Parathyroid adenoma (tissue), 2 donors: Measurements from ENCODE around the gene SLC52A1.

Experiments used
- H2AFZ ChIP-seq: fragments of 300-600 bp; sonication (generic); one replicate; pipeline ENCODE4 v1.7.0; 2017; ENCODE audit warnings: antibody characterized with exemption, mild to moderate bottlenecking
- H3K27ac ChIP-seq: fragments of 300-600 bp; sonication (generic); one replicate; pipeline ENCODE4 v1.7.0; 2017
- H3K27me3 ChIP-seq: fragments of 300-600 bp; sonication (generic); one replicate; pipeline ENCODE4 v1.7.0; 2017; ENCODE audit warnings: low read length; ENCODE audit not compliant: control insufficient read depth, insufficient read depth
- H3K36me3 ChIP-seq: fragments of 300-600 bp; sonication (generic); one replicate; pipeline ENCODE4 v1.7.0; 2017; ENCODE audit warnings: low read length; ENCODE audit not compliant: control insufficient read depth, insufficient read depth
- H3K4me1 ChIP-seq: fragments of 300-600 bp; sonication (generic); one replicate; pipeline ENCODE4 v1.7.0; 2017; ENCODE audit warnings: control low read depth
- H3K4me2 ChIP-seq: fragments of 300-600 bp; sonication (generic); one replicate; pipeline ENCODE4 v1.7.0; 2017; ENCODE audit warnings: low read length
- H3K4me3 ChIP-seq: fragments of 300-600 bp; sonication (generic); one replicate; pipeline ENCODE4 v1.7.0; 2017; ENCODE audit warnings: low read depth, low read length
- H3K79me2 ChIP-seq: fragments of 300-600 bp; sonication (generic); one replicate; pipeline ENCODE4 v1.7.0; 2017; ENCODE audit warnings: control low read depth
- H3K9ac ChIP-seq: fragments of 300-600 bp; sonication (generic); one replicate; pipeline ENCODE4 v1.7.0; 2017; ENCODE audit warnings: mild to moderate bottlenecking
- H3K9me3 ChIP-seq: fragments of 300-600 bp; sonication (generic); one replicate; pipeline ENCODE4 v1.7.0; 2017; ENCODE audit warnings: low read length; ENCODE audit not compliant: control insufficient read depth
- TF ChIP-seq, protein P1 (sequence below): fragments of 300-600 bp; sonication (generic); IDR thresholded peaks from one replicate; pipeline ENCODE4 v1.7.0; 2017; ENCODE audit warnings: antibody characterized with exemption, mild to moderate bottlenecking
- donor health status: primary hyperparathyroidism.

The SLC52A1 gene

GRCh38 chr17:5069724-5070123 is 34.5 kb upstream of the SLC52A1 start:
- TF ChIP-seq, protein P1, sequence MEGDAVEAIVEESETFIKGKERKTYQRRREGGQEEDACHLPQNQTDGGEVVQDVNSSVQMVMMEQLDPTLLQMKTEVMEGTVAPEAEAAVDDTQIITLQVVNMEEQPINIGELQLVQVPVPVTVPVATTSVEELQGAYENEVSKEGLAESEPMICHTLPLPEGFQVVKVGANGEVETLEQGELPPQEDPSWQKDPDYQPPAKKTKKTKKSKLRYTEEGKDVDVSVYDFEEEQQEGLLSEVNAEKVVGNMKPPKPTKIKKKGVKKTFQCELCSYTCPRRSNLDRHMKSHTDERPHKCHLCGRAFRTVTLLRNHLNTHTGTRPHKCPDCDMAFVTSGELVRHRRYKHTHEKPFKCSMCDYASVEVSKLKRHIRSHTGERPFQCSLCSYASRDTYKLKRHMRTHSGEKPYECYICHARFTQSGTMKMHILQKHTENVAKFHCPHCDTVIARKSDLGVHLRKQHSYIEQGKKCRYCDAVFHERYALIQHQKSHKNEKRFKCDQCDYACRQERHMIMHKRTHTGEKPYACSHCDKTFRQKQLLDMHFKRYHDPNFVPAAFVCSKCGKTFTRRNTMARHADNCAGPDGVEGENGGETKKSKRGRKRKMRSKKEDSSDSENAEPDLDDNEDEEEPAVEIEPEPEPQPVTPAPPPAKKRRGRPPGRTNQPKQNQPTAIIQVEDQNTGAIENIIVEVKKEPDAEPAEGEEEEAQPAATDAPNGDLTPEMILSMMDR: no peak
- Histone ChIP-seq H3K4me2 (no peak overlapping the region), H3K79me2 (no peaks in the 10 kb centered on the region), H3K27me3 (no peaks in the 10 kb centered on the region), H3K9ac (no peak overlapping the region), H3K4me1 (no peaks in the 10 kb centered on the region), H3K27ac (no peak overlapping the region), H3K36me3 (no peaks in the 10 kb centered on the region), H2AFZ (no peak overlapping the region), H3K9me3 (no peaks in the 10 kb centered on the region), H3K4me3 (no peak overlapping the region)

- TF ChIP-seq, protein P1: no peak
- Histone ChIP-seq H3K9me3 (no peaks in the 10 kb centered on the region), H3K4me1 (no peaks in the 10 kb centered on the region), H3K27ac (no peak overlapping the region), H3K4me3 (no peak overlapping the region), H3K27me3 (no peaks in the 10 kb centered on the region), H3K4me2 (no peak overlapping the region), H3K9ac (no peak overlapping the region), H3K79me2 (no peaks in the 10 kb centered on the region), H2AFZ (no peak overlapping the region), H3K36me3 (no peaks in the 10 kb centered on the region)
Measured at GRCh38 chr17:5068236-5068635, 33.0 kb upstream of the SLC52A1 start.

GRCh38 chr17:5065227-5065744 is 30.1 kb upstream of the SLC52A1 start:
- H3K79me2 ChIP-seq: no peaks in the 10 kb centered on the region
- no peak overlapping the region for H3K27ac ChIP-seq
- no peak overlapping the region for H3K4me3 ChIP-seq
- H2AFZ ChIP-seq: no peak overlapping the region
- H3K4me1 ChIP-seq: no peaks in the 10 kb centered on the region
- no peak overlapping the region for H3K9ac ChIP-seq
- TF ChIP-seq, protein P1: no peak
- no peaks in the 10 kb centered on the region for H3K27me3 ChIP-seq
- H3K36me3 ChIP-seq: no peaks in the 10 kb centered on the region
- no peaks in the 10 kb centered on the region for H3K9me3 ChIP-seq
- no peak overlapping the region for H3K4me2 ChIP-seq

DNA sequence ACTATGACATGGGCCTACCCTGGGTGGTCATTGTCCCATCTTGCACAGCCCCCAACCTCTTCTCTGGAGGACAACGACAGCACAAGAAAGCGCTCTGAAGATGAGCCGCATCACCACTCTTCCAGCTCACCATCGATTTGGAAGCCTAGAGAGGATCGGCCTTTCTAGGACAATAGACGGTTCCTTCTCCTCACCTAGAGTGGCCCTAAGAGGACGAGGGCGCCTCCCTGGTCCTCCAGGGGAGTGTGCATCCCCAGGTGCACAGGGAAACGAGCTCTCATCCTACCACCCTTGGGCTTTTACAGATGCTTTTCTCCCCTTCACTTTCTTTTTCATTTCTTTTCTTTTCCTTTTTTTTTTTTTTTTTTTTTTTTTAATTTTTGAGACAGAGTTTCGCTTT is 20.3 kb upstream of the SLC52A1 start:
- H3K4me1 ChIP-seq: no peaks in the 10 kb centered on the region

DNA sequence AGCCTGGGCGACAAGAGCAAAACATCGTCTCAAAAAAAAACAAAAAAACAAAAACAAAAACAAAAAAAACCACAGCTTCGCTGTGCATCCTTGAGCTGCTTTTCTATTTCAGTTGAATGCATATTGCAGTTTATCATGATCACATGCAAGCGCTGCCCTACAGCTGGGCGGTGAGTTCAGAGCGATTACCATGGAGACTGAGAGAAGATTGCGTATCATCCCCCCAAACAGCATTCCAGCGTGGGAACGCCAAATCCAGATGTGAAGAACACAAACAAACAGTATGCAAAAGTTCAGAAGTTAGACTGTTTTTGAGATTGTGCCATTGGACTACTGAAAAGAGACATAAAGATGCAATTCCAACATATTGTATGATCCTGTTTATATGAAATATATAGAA is 15.1 kb upstream of the SLC52A1 start:
- Histone ChIP-seq H3K4me2 (no peak overlapping the region), H3K36me3 (no peaks in the 10 kb centered on the region), H3K4me1 (no peaks in the 10 kb centered on the region), H3K27ac (no peak overlapping the region), H3K79me2 (no peaks in the 10 kb centered on the region), H2AFZ (no peak overlapping the region), H3K9me3 (no peaks in the 10 kb centered on the region), H3K27me3 (no peaks in the 10 kb centered on the region), H3K9ac (no peak overlapping the region), H3K4me3 (no peak overlapping the region)
- TF ChIP-seq, protein P1: no peak

More for the DNA sequence above, 20.3 kb upstream of the SLC52A1 start:
- H3K9me3 ChIP-seq: no peaks in the 10 kb centered on the region
- H3K9ac ChIP-seq: no peak overlapping the region
- no peak overlapping the region for H3K27ac ChIP-seq
- TF ChIP-seq, protein P1: no peak
- H3K27me3 ChIP-seq: no peaks in the 10 kb centered on the region
- H2AFZ ChIP-seq: no peak overlapping the region
- H3K79me2 ChIP-seq: no peaks in the 10 kb centered on the region
- no peak overlapping the region for H3K4me2 ChIP-seq
- H3K36me3 ChIP-seq: no peaks in the 10 kb centered on the region
- H3K4me3 ChIP-seq: no peak overlapping the region
